Globus pallidus (tissue), 1 donor: ENCODE results near the gene PFKP.
"Not testable (repeated sequence)": the region's sequence is repeated elsewhere in the genome, so short reads cannot be mapped to it uniquely, and the experiment has no call there.

Source experiments
- DNase-seq: peaks from one replicate; pipeline ENCODE4 v3.0.0-alpha.2; 2015; ENCODE audit warnings: low spot score

The PFKP gene

DNA sequence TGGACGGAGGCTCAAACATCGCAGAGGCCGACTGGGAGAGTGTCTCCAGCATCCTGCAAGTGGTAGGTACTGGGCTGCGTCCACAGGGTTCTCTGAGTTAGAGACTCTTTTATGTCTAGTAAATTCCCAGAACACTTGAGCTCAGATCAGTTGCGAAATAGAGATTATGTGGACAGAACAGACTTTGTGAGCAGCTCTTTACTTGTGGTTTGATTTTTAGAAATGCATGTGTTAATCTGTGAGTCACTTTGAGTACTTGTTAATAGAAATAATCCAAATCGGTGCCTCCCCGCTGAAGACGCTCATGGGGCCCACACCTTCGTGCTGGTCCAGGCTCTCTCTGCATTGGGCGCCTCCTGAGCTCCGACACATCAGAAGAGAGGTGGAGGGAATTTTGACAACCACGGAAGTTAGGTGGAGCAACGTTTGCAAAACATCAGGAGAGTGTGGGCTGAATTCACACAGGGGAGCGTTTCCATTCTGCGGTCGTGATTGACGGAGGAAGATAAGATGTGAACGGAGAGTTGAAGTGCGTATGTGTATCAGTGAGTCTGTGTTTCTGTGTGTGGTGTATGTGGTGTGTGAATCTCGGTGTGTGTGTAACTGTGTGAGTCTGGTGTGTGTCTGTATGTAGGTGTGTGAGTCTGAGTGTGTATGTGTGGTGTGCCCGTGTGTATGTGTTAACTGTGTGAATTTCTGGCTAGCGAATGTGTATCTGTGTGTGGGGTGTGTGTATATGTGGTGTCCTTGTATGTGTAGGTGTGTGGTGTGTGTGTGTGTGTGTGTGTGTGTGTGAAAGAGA, 32.1 kb downstream of the PFKP start:
- no peak for DNase-seq

DNA sequence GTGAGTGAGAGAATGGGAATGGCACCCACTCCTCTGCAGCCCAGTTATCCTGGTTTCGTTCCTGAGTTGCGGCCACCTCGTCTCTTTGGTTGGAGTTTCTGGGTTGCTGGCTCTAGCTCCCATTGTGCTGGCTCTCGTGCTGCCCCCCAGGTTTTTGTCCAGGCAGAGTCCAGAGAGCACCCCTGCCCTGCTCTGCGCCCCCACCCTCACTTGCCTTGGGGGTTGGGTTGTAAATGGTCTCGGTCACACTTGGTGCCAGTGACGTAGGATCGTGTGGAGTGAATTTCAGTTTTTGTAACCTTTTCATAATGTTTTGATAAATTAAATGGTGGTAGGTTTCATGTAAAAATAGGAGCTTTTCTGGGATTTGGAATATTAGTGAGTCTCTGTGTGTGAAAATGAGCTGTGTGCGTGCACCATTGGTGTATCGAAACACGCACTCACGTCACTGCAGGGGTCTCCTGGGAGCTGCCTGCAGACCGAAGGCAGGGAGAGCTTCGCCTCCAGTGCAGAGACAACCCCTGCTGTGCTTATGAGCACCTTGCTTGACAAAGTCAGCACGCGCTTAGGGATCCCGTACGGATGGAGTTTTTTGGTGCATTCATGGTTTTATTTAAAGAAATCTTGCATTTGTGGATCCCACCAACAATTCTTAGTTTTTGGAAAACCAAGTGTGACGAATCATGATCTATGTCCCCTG, 32.9 kb downstream of the PFKP start:
- DNase-seq: no peak

DNA sequence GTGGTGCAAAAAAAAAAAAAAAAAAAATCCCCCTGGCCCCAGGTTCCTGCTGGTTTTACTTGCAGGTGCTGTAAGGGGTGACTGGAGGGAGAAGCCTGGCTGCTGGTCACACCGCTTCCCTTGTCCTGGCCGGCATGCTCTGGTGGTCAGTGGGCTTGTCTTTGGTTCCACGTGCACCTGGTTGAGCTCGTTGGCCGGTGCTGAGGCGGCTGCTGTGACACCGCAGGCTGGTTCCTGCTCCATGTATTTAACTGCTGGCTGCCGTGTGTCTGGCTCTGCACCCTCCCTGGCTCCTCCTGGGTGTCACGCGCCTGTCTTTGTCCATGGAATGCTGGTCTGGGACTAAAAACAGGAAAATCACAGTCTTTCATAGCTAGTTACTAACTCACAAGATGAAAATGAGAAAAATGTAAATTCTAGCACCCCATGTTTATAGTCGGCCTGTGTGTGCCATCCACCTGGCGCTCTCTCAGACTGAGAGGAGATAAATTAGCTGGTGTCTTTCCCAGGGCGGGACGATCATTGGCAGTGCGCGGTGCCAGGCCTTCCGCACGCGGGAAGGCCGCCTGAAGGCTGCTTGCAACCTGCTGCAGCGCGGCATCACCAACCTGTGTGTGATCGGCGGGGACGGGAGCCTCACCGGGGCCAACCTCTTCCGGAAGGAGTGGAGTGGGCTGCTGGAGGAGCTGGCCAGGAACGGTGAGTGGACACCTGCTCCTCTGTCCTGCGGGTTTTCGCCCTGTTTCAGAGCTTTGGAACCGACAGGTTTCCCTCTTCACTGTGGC, 33.7 kb downstream of the PFKP start:
- DNase-seq: no peak

DNA sequence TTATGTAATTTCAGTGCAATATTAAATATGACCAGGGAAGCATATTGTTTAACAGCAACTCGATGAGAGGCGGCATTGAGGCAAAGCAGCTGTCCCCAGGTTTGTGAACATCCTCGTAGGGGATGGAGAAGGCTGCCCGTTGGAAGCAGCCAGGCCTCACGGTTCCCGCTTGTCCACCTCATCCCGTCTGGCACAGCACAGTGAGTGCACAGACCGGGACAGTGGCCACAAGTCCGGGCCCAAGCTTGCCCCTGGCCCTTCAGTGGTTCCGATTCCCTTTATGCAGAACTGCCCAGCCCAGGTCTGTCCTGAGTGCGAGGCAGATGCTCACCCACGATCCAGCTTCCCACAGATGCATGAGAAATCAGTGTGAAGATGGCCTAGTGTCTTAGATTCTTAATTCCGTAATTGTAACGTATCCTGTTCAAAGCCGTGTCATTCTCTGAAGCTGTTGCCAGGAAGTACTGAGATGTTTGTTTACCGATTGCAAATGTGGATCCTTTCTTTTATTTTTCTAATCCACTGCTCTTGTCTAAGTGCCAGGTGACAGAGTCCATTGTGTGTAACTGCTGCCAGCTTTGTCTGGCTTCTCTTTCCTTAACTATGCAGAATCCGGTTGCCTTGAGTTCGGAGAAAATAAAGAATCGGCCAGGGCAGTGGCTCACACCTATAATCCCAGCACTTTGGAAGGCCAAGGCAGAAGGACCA, 35.5 kb downstream of the PFKP start:
- DNase-seq: peak; percentile 47

DNA sequence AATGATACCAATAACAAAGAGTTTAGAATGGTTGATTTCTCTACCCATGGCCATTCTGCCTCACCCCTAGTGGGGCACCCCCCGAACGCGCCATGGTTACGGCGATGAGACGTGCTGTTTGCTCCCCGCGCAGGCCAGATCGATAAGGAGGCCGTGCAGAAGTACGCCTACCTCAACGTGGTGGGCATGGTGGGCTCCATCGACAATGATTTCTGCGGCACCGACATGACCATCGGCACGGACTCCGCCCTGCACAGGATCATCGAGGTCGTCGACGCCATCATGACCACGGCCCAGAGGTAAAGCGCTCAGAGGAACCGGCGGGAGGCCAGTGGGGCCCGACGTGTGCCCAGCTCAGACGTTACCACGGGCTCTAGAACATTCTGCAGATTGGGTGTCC, 36.3 kb downstream of the PFKP start:
- DNase-seq: no peak

DNA sequence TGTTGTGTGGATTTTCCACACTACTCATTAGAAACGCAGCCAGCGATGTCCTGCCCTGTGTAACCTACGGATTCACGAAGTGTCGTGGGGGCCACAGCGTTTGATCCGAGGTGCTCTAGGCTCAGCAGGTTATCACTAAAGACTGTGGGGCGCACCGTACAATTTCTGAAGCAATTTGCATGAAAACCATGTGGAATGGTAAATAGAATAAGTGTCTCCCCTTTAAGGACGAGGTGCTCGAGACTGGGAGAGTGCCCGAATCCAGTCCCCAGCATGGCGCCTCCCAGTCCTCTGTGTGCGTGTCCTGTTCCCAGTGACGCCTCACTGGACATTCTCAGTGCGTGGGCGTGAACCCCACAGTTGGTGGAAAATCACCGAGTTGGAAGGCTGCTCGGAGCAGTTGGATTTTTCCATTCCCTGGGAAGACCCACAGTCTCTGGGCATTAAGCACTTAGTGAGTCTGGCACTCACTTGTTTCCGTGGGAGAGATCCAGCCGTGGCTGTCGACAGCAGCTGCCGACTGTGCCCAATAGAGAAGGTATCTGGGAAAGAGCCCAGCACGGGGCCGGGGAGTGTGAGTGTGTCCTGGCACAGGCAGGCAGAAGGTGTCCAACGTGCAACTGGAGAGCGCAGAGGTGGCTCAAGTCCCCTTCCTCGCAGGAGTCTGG, 37.0 kb downstream of the PFKP start:
- peak; percentile 71 for DNase-seq

DNA sequence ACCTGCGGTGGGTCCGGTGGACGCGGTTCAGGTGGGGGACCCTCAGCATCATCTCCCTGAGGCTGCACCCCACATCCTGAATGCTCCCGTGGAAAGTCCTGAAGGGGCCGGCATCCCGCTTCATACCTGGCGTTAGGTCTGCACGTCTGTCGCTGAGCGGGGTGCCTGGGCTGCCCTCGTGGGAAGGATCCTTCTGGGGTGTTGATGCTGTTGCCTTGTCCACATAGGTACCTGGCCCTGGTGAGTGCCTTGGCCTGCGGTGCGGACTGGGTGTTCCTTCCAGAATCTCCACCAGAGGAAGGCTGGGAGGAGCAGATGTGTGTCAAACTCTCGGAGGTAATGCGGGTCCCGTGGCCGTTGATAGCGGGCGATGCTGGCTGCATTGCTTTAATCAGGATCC, 37.8 kb downstream of the PFKP start:
- no peak for DNase-seq

DNA sequence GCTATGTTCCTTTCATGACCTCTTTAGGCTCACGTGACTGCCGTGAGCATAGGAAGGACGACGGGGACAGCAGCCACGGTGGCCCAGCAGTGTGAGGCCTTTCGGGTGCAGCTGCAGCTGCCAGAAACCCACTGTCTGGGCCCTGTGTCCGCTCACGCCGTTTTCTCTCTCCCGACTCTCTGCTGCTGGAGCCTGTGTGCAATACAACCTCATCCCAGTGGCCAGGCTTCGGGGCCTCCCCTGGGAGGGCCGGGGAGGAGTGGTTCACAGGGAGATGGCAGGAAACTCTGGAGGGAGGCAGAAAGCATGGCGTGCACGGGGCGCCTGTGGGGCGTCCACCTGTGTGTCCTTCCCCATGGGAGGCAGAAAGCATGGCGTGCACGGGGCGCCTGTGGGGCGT, 38.6 kb downstream of the PFKP start:
- DNase-seq: no peak

DNA sequence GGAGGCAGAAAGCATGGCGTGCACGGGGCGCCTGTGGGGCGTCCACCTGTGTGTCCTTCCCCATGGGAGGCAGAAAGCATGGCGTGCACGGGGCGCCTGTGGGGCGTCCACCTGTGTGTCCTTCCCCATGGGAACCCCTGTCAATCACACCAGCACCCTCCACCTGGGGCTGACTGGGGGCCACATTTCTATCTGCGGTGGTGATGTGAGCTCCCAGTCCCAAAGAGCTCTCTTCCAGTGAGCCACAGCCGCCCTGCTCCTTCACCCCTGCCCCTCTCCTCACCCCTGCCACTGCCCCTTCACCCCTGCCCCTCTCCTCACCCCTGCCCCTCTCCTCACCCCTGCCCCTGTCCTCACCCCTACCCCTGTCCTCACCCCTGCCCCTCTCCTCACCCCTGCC, 39.0 kb downstream of the PFKP start:
- not testable (repeated sequence) for DNase-seq

DNA sequence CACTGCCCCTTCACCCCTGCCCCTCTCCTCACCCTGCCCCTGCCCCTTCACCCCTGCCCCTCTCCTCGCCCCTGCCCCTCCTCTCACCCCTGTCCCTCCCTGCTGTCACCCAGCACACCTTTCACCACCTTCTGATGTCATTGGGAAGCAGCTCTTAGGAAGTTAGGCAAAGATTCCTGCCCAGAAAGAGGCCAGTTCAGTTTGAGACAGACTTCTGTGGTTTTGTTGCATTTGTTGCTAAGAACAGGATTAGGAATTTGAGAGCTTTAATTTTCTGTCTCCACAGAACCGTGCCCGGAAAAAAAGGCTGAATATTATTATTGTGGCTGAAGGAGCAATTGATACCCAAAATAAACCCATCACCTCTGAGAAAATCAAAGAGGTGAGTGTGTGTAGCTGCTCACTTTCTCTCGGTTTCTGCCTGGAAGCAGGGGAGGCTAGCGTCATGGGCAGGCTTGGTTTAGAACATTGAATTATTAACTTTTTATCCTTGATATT, 39.6 kb downstream of the PFKP start:
- DNase-seq: no peak

DNA sequence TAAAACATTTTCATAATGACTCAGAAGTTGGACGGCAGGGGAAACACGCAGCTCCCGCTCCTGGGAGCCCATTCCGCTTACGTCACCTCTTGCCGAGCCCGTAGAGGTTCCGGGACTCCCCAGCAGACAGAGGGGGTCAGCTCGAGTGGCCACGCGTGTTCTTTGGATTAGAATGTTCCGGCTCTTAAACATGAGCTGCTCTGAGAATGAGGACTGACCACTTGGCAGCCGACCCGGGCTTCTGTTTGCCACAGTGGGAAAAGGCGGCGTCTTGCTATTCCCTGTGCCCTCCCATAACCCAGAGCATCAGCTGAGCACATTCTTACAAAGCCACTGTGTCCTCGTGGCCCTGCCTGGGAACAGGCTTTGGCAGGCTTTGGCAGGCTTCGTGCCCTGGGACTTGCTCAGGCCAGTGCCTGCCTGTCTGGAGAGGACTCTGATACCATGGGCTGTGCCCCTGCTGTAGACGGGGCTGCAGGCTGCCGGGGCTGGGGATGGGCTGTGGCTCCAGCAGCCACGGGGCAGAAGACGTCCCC, 40.1 kb downstream of the PFKP start:
- DNase-seq: peak; percentile 92

DNA sequence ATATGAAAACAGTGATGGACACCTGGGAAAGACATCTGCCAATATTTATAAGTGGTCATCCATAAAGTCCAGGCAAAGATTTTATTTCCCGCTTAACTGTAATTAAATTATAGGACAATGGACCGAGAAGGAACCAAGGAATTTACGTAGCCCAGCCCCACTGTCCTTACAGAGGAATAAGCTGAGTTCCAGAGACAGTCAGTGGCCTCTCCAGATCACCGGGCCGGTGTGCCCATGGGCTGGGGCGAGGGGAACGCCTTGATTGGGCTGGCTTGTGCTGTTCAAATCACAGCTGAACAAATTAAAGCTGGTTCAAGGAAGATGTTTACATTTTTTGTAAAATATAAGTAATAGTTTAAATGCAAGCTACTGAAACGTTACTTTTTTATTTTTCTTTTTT, 40.7 kb downstream of the PFKP start:
- no peak for DNase-seq

DNA sequence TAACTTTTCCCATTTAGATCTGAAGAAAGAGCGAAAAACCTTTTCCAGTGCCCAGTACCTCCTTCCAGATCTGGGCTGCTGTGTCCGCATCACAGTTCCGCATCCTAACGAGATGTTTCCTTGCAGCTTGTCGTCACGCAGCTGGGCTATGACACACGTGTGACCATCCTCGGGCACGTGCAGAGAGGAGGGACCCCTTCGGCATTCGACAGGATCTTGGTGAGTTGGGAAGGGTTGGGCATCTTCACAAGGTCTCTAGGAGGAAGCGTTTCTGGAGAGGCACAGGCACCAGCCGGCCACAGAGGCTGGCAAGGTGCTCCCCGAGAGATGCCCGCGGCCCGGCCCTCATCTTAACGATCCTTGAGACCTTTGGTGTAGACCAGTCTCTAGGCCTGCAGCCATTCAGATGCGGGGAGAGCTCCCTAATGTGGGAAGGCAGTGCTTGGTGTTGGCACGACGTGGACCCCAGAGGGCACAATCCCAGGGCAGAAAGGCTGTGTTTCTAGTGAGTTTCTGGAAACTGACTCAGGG, 41.3 kb downstream of the PFKP start:
- DNase-seq: no peak

DNA sequence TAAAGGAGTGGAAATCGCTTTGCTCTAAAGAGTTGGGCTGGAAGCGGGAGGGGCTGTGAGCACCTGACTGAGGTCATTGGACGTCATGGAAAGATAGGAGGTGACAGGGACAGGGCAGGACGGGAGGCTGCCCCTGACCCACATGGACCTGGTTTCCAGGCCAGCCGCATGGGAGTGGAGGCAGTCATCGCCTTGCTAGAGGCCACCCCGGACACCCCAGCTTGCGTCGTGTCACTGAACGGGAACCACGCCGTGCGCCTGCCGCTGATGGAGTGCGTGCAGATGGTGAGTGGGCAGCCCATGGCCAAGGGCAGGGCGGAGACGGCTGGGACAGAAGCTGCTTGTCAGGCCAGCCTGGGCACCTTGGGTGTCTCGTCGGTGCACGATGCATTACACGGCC, 41.8 kb downstream of the PFKP start:
- DNase-seq: no peak

DNA sequence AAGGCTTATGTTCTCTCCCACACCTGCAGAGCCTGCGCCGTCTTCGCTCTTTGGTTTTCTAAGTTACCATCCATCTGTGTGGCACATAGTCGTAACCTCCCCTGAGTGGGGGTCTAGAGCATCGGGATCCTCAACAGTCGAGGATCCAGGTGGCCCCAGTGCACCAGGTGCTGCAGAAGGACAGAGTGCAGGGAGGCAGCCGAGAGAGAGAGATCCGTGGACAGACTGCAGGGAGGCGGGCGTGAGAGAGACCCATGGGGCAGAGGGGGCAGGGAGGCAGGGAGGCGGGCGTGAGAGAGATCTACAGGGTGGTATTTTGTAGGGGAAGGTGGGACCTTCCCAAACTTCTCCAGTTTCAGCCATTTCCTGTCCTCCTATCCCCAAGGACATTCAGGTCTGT, 42.3 kb downstream of the PFKP start:
- DNase-seq: no peak

DNA sequence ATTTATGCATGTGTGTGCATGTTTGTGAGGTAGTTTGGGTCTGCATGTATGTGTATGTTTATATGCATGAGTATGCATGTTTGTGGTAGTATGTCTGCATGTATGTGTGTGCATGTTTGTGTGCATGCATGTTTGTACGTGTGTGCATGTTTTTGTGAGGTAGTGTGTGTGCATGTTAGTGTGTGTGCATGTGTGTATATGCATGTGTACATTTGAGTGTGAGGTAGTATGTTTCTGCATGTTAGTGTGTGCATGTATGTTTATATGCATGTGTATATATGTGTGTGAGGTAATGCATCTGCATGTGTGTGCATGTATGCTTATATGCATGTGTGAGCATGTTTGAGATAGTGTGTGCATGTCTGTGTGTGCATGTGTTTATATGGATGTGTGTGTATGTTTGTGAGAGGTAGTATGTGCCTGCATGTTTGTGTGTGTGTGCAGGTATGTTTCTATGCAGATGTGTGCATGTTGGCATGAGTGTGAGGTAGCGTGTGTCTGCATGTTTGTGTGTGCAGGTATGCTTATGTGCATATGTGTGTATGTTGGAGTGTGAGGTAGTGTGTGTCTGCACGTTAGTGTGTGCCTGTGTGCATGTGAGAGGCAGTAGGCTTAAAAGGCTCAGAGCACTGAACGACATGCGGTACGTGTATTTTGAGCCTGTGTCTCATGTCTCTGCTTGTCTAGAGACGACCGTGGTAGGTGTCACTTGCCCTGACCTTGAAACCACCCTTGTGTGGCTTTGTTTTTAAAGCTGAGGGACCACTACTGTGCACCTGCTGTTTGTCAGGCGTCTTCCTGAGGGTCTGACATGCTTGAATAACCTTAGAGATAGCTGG, 43.7 kb downstream of the PFKP start:
- DNase-seq: no peak

DNA sequence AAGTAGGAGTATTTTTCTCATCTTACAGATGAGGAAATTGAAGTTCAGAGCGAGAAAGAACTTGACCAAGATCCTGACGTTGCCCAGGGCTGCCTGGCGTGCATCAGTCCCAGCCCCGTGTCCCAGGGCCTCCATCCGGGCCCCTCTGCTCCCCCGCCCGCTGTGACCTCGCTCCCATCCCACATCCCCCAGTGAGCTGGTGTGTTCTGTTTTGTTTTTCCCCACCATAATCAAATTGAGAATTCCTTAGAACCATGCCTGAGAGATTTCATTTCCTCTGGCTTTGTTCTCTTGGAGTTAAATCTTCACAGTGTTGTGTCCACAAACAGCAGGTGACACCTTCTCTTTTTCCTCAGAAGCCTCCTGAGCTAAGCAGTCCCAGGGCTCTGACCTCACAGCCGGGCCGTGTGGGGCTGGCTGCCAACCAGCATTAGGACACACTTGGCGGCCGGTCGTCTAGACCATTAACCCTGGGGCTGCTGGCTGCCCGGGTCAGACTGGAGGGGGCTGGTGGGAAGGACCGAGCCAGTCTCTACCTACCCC, 44.3 kb downstream of the PFKP start:
- peak; percentile 41 for DNase-seq

DNA sequence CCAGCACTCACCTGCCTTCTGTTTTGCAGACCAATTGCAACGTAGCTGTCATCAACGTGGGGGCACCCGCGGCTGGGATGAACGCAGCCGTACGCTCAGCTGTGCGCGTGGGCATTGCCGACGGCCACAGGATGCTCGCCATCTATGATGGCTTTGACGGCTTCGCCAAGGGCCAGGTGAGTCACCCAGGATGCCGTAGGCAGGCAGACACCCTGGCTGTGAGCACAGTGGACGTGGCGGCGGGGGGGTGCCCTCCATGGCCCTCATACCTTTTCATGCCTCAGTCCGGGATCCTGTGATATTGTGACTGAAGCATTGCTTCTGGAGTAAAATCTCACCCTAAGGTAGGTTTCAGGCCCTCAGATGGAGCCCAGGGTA, 46.0 kb downstream of the PFKP start:
- no peak for DNase-seq

DNA sequence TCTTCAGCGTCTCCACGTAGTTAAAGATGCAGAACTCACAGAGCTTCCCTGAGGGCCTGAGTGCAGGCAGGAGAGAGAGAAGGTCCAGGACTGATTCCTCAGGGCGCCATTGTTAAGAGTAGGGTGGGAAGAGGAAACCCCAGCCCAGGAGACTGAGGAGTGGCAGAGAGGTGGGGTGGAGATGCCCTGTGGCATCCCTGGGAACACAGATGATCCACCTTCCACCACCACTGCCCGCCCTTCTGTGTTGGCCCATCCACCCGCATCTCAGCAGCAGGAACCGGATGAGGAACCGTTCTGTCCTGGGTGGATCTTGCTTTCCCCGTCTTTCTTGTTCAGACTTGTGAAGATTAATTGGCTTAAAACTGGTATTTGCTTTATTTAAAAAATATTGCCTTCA, 48.3 kb downstream of the PFKP start:
- DNase-seq: no peak
